Measurements from ENCODE around the gene TRIM29. TPM values are rescaled to one million over a fixed set of nuclear protein-coding genes. Genes with fewer than 3 reads are reported as not detected.

Gene TRIM29
- total and polyA plus RNA-seq, 12 donors: 0.24 to 4.3 (median 1.1) TPM; not detected in 3

DNA sequence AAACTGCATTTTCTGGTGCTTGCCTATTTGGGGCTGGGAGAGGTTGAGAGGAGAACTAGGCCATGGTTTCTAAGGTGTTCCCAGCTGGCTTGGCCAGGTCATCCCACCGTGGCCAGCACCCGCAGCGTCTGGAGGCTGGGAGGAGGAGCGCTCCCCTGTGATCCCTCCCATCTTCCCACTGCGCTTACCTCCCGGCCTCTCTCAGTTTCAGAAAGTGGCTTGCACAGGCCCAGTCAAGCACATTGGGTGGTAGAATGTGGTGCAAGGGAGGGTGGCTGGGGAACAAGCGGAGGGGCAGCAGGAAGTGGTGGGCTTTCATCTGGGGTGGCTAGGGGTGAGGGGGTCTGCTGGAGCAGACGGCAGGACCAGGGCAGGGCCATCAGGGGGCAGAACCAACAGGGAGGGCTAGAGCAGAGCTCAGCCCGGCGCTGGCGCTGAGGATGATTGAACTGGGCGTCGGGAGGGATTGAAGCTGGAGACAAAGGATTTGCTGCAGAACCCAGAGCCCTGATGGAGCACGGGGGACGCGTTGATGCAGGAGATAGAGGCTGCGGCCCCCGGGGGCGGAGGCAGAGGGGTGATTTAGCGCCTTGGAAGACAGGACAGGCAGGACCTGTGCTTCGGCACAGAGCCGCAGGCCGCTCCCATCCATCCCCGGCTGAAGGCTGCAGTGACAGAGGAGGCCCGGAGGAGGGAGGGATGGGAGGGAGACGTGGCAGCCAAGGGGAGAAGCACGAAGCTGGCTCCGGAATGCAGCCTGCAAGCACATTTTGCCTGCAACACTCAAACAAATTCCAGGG, 76.0 kb downstream of the TRIM29 start:
- Histone ChIP-seq H3K36me3 (replicated peaks in 1 of 2) (no peaks in the 10 kb centered on the region), H3K4me3 (no peak overlapping the region), H3K4me1 (replicated peaks in 1 of 2) (no peaks in the 10 kb centered on the region), H3K27me3 (peaks cover 2% of the 10 kb centered on the region), H3K27ac (no peak overlapping the region), H3K9me3 (replicated peaks in 1 of 3) (no peaks in the 10 kb centered on the region)
- DNase-seq: no peak
- WGBS, 4 donors: 40 to 61% (median 53%) methylated on average over 27 to 28 of the region's 28 CpGs
- TF ChIP-seq, protein P1, sequence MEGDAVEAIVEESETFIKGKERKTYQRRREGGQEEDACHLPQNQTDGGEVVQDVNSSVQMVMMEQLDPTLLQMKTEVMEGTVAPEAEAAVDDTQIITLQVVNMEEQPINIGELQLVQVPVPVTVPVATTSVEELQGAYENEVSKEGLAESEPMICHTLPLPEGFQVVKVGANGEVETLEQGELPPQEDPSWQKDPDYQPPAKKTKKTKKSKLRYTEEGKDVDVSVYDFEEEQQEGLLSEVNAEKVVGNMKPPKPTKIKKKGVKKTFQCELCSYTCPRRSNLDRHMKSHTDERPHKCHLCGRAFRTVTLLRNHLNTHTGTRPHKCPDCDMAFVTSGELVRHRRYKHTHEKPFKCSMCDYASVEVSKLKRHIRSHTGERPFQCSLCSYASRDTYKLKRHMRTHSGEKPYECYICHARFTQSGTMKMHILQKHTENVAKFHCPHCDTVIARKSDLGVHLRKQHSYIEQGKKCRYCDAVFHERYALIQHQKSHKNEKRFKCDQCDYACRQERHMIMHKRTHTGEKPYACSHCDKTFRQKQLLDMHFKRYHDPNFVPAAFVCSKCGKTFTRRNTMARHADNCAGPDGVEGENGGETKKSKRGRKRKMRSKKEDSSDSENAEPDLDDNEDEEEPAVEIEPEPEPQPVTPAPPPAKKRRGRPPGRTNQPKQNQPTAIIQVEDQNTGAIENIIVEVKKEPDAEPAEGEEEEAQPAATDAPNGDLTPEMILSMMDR (IDR thresholded peaks at IDR 0.05): no peak
- TF ChIP-seq POLR2A (IDR thresholded peaks at IDR 0.05): no peak
- intact Hi-C loops (cut with DNase I): no loop called here

Other genes with a start within 250 kb of the TRIM29 start
- 100 to 1,000 TPM in 8 of 9 donors, 10 to 100 TPM in 1; 98.6 to 253 (median 177) TPM for gene OAF, start 72.9 kb upstream of the TRIM29 start, total RNA-seq
- gene OAF, start 72.9 kb upstream of the TRIM29 start, polyA plus RNA-seq: 100 to 1,000 TPM in 1 of 3 donors, 10 to 100 TPM in 2; 67.7 to 105 (median 69.9) TPM
- gene POU2F3, start 102.0 kb upstream of the TRIM29 start, total RNA-seq: 1 to 10 TPM in 1 of 9 donors, under 1 TPM in 5, not detected in 3; 0.11 to 1.4 (median 0.29) TPM
- under 1 TPM; 0.07 to 0.40 (median 0.16) TPM for gene POU2F3, start 102.0 kb upstream of the TRIM29 start, polyA plus RNA-seq
- gene TLCD5, start 187.2 kb upstream of the TRIM29 start, total RNA-seq: 10 to 100 TPM in 8 of 9 donors, 1 to 10 TPM in 1; 9.4 to 36.9 (median 16.7) TPM
- gene TLCD5, start 187.2 kb upstream of the TRIM29 start, polyA plus RNA-seq: 10 to 100 TPM in 2 of 3 donors, 1 to 10 TPM in 1; 5.8 to 12.9 (median 11.1) TPM
- 100 to 1,000 TPM in 5 of 9 donors, 10 to 100 TPM in 4; 74.9 to 125 (median 105) TPM for gene ARHGEF12, start 198.3 kb upstream of the TRIM29 start, total RNA-seq
- gene ARHGEF12, start 198.3 kb upstream of the TRIM29 start, polyA plus RNA-seq: 10 to 100 TPM; 20.2 to 49.3 (median 24.5) TPM